OCI-LY1 (cell line): ENCODE measurements around the gene SPSB1.

ENCODE experiments used
- CTCF ChIP-seq: fragments of 200-600 bp; sonication (generic), shearing (Covaris generic); IDR thresholded peaks from 2 replicates; pipeline ENCODE4 v1.5.1; 2017; ENCODE audit warnings: mild to moderate bottlenecking, antibody characterized with exemption, low read length, moderate library complexity, mixed read lengths
- EZH2 ChIP-seq: fragments of 200-600 bp; sonication (generic), shearing (Covaris generic); IDR thresholded peaks from 2 replicates; pipeline ENCODE4 v1.8.0; 2017; ENCODE audit warnings: borderline replicate concordance, mixed run types, mild to moderate bottlenecking, antibody characterized with exemption, low read length, moderate library complexity, mixed read lengths

DNA sequence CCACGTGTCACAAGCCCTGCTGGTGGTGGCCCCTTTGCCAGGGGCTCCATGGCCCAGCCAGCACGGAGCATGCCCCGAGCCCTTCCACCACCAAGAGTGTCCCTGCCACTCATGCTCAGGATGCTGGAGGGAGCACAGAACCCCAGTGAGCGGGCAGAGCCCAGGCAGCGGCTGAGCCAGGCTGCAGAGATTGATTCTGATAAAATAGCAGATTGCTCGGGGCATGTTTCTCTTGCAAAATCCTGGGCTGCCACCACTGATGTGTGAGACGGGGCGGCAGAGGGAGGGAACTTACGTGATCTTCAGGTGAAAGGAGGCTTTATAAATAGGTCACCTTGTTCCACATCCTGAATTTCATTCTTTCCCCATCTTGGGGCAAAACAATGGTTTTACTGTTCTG, 53.2 kb downstream of the SPSB1 start:
- TF ChIP-seq CTCF (no peak), EZH2 (no peak)
